Subcutaneous abdominal adipose tissue (tissue), 5 donors: ENCODE measurements around the gene SPACA9.

Experiments used
- H3K27ac ChIP-seq: one replicate; pipeline ENCODE4 v1.7.0; 2013; ENCODE audit warnings: low read depth, mild to moderate bottlenecking, inconsistent platforms, low read length, moderate library complexity
- H3K27me3 ChIP-seq, 5 donors: one replicate each; pipeline ENCODE4 v1.7.0; 2013; ENCODE audit warnings: low read length in 5 of 5, inconsistent platforms in 1 of 5; ENCODE audit not compliant: control insufficient read depth in 5 of 5, insufficient read depth in 4 of 5
- H3K36me3 ChIP-seq, 5 donors: one replicate each; pipeline ENCODE4 v1.7.0; 2013; ENCODE audit warnings: low read length in 5 of 5; ENCODE audit not compliant: control insufficient read depth in 5 of 5, insufficient read depth in 5 of 5
- H3K4me1 ChIP-seq, 5 donors: one replicate each; pipeline ENCODE4 v1.7.0; 2013; ENCODE audit warnings: low read length in 5 of 5, mild to moderate bottlenecking in 3 of 5, moderate library complexity in 1 of 5; ENCODE audit not compliant: control insufficient read depth in 5 of 5, insufficient read depth in 5 of 5
- H3K4me3 ChIP-seq, 5 donors: one replicate each; pipeline ENCODE4 v1.7.0; 2013; ENCODE audit warnings: low read length in 5 of 5, low read depth in 1 of 5
- H3K9ac ChIP-seq, 5 donors: one replicate each; pipeline ENCODE4 v1.7.0; 2013; ENCODE audit warnings: low read length in 5 of 5, mild to moderate bottlenecking in 4 of 5, moderate library complexity in 3 of 5
- H3K9me3 ChIP-seq, 5 donors: one replicate each; pipeline ENCODE4 v1.7.0; 2013; ENCODE audit warnings: low read length in 5 of 5; ENCODE audit not compliant: control insufficient read depth in 5 of 5
- donor health status: healthy.
- donor health status: healthy.
- donor health status: healthy.
- donor health status: healthy.
- donor health status: healthy.

SPACA9 gene

GRCh38 chr9:132931178-132931735 lies 52.6 kb downstream of the SPACA9 start:
- no peaks in the 10 kb centered on the region for H3K9me3 ChIP-seq
- no peak overlapping the region for H3K9ac ChIP-seq
- no peak overlapping the region for H3K4me3 ChIP-seq
- no peaks in the 10 kb centered on the region for H3K4me1 ChIP-seq
- no peaks in the 10 kb centered on the region for H3K27me3 ChIP-seq
- H3K27ac ChIP-seq, result no peak overlapping the region
- H3K36me3 ChIP-seq, result peaks cover 25 to 66% (median 35%) of the 10 kb centered on the region in 5 donors

- Histone ChIP-seq H3K4me1 (no peaks in the 10 kb centered on the region), H3K27ac (no peak overlapping the region), H3K4me3 (no peak overlapping the region), H3K36me3 (peaks cover 6 to 29% (median 12%) of the 10 kb centered on the region in 5 donors), H3K9ac (no peak overlapping the region), H3K9me3 (no peaks in the 10 kb centered on the region), H3K27me3 (no peaks in the 10 kb centered on the region)
These were observed 56.3 kb downstream of the SPACA9 start for GRCh38 chr9:132935026-132935425.

GRCh38 chr9:132937463-132937901 lies 58.8 kb downstream of the SPACA9 start:
- Histone ChIP-seq H3K4me3 (no peak overlapping the region), H3K9me3 (no peaks in the 10 kb centered on the region), H3K36me3 (peaks cover 2 to 14% (median 12%) of the 10 kb centered on the region in 5 donors), H3K4me1 (peaks cover 0 to 5% (median 3%) of the 10 kb centered on the region in 5 donors), H3K27me3 (no peaks in the 10 kb centered on the region), H3K27ac (no peak overlapping the region), H3K9ac (no peak overlapping the region)

DNA sequence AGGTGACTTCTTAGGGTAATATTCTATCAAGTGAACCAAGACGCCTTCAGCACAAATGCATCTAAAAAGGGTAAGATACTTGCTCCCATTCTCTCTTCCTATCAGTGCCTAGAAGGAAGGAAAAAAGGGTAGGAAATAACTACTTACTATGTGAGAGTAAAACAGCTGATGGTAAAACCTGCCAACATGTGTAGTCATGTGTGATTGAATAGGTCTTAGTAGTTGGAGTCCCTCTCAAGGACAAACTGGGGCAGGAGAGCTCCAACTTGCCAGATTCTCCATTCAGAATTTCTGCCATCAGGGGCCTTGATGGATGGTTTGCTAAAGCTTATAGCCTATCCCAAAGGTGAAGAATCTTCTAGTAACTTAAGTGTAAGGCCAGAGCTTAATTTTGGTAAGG lies 60.5 kb downstream of the SPACA9 start:
- Histone ChIP-seq H3K9me3 (no peaks in the 10 kb centered on the region), H3K36me3 (peaks cover 2 to 11% (median 6%) of the 10 kb centered on the region in 5 donors), H3K27me3 (no peaks in the 10 kb centered on the region), H3K4me3 (no peak overlapping the region), H3K4me1 (peaks cover 0 to 20% (median 20%) of the 10 kb centered on the region in 5 donors), H3K27ac (no peak overlapping the region), H3K9ac (no peak overlapping the region)
